Gastrocnemius medialis (tissue), 4 donors: ENCODE measurements around the gene TMEM39A. TPM values are rescaled to one million over a fixed set of nuclear protein-coding genes. Genes with fewer than 3 reads are reported as not detected.

Experiments used
- ATAC-seq, 2 donors: fragments of 150-250 bp; one replicate each; pipeline ENCODE4 v1.9.1; 2016
- DNase-seq, 2 donors: peaks; one replicate each; pipeline ENCODE4 v3.0.0-alpha.2; 2019
- H3K27ac ChIP-seq, 4 donors: fragments of 200-600 bp; sonication (generic); 1 replicate in 1 of 4; 2 replicates in 3 of 4; pipeline ENCODE4 v1.5.1; 2016 to 2018; ENCODE audit warnings: mild to moderate bottlenecking in 2 of 4, moderate library complexity in 1 of 4
- H3K27me3 ChIP-seq, 3 donors: fragments of 200-600 bp; sonication (generic) in 2 of 3; 1 replicate in 1 of 3; 2 replicates in 2 of 3; pipeline versions ENCODE4 v1.5.1 to v1.6.0; 2016 to 2019; ENCODE audit warnings: mild to moderate bottlenecking in 1 of 3, moderate library complexity in 1 of 3
- H3K36me3 ChIP-seq, 2 donors: fragments of 200-600 bp; sonication (generic) in 1 of 2; one replicate each; pipeline ENCODE4 v1.5.1; 2017 to 2018
- H3K4me1 ChIP-seq, 2 donors: fragments of 200-600 bp; sonication (generic) in 1 of 2; one replicate each; pipeline ENCODE4 v1.5.1; 2016 to 2017; ENCODE audit warnings: mild to moderate bottlenecking in 2 of 2
- H3K4me3 ChIP-seq, 4 donors: fragments of 200-600 bp; sonication (generic) in 3 of 4; 1 replicate in 1 of 4; 2 replicates in 3 of 4; pipeline ENCODE4 v1.5.1; 2016 to 2019; ENCODE audit warnings: mild to moderate bottlenecking in 2 of 4
- H3K9me3 ChIP-seq, 3 donors: fragments of 200-600 bp; sonication (generic) in 2 of 3; 1 replicate in 1 of 3; 2 replicates in 2 of 3; pipeline ENCODE4 v1.5.1; 2016 to 2019
- POLR2A ChIP-seq, 2 donors: fragments of 450-650 bp; IDR thresholded peaks; one replicate each; pipeline ENCODE4 v1.6.1; 2017; ENCODE audit warnings: antibody characterized with exemption in 2 of 2, mild to moderate bottlenecking in 2 of 2, moderate library complexity in 2 of 2
- in situ Hi-C, 4 donors: fragments of 200-750 bp; cut with MboI; loops; one replicate each; pipeline versions ENCODE4 v1.15.0 to v1.8.0; 2017; ENCODE audit warnings: low sequenced_read_pairs in 4 of 4
- intact Hi-C: fragments of 100-400 bp; cut with DNase I; formaldehyde crosslinking; loops from one replicate; pipeline ENCODE4 v1.15.1; 2023; ENCODE audit warnings: low total_unique reads
- total RNA-seq, 4 donors: library from RNA; depleted of rRNA; stranded (reverse); fragments of >200 nt; gene quantifications; one replicate each; pipeline versions ENCODE4 v1.1.0 to v1.2.3, GENCODE V29; 2016
- TF ChIP-seq, protein P1 (sequence below), 5 experiments: fragments of 450-650 bp in 3 of 5; fragments of 200-600 bp in 2 of 5; sonication (generic) in 2 of 5; IDR thresholded peaks in 4 of 5; conservative IDR thresholded peaks in 1 of 5; 1 replicate in 4 of 5; 2 replicates in 1 of 5; pipeline ENCODE4 v1.5.1; 2016 to 2019; ENCODE audit warnings: antibody characterized with exemption in 5 of 5, mild to moderate bottlenecking in 3 of 5, moderate library complexity in 3 of 5

Gene TMEM39A
- total RNA-seq, 4 donors from 2014 or later = 9.0 to 21.2 (median 15.5) TPM

DNA sequence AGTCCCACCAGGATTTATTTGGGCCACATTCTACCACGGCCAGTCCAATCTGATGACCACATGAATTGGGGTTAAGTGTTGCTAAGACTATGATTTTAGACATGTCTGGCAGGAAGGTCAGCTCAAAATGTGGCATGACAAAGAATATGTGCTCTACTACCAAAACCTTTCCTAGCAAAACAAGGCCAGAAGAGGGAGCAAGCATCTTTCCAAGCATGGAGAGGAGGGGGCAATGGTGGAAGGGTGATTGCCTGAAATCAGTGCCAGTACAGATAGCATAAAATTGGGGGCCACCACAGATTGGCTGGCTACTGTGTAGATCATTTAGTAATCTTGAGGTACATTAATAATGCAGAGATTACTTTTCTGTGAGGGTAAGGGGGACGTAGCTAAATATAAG lies 43.2 kb downstream of the TMEM39A start:
- no peak for DNase-seq
- no peaks in the 10 kb centered on the region for H3K27me3 ChIP-seq
- TF ChIP-seq POLR2A (IDR thresholded peaks at IDR 0.05) = no peak
- TF ChIP-seq, protein P1, sequence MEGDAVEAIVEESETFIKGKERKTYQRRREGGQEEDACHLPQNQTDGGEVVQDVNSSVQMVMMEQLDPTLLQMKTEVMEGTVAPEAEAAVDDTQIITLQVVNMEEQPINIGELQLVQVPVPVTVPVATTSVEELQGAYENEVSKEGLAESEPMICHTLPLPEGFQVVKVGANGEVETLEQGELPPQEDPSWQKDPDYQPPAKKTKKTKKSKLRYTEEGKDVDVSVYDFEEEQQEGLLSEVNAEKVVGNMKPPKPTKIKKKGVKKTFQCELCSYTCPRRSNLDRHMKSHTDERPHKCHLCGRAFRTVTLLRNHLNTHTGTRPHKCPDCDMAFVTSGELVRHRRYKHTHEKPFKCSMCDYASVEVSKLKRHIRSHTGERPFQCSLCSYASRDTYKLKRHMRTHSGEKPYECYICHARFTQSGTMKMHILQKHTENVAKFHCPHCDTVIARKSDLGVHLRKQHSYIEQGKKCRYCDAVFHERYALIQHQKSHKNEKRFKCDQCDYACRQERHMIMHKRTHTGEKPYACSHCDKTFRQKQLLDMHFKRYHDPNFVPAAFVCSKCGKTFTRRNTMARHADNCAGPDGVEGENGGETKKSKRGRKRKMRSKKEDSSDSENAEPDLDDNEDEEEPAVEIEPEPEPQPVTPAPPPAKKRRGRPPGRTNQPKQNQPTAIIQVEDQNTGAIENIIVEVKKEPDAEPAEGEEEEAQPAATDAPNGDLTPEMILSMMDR (IDR thresholded peaks at IDR 0.05 in 4 of 5, conservative IDR thresholded peaks at IDR 0.05 in 1 of 5) = no peak
- in situ Hi-C loops = no loop called here
- no peaks in the 10 kb centered on the region for H3K36me3 ChIP-seq
- intact Hi-C loops = no loop called here
- H3K4me3 ChIP-seq = no peak overlapping the region
- H3K9me3 ChIP-seq = no peaks in the 10 kb centered on the region
- no peak overlapping the region for H3K27ac ChIP-seq
- no peaks in the 10 kb centered on the region for H3K4me1 ChIP-seq
- ATAC-seq = no peak

DNA sequence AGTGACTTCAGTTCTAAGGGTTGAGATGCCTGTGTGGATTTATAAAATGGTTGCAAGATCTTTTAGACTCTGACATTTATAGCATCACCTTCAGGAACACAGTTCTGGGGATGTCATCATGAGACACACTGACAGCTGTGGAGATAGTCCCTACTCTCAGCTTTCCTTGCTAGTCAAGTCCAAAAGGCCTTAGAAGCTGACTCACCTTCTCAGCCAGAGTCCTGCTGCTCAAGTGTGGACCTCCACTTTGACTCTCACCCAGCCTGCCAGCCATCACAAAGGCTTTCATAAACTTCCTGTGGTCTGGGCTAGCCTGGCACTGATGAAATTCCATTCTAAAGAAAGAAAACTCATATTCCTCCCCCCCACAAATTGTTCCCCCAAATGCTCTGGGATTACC lies 44.8 kb downstream of the TMEM39A start:
- ATAC-seq = no peak

DNA sequence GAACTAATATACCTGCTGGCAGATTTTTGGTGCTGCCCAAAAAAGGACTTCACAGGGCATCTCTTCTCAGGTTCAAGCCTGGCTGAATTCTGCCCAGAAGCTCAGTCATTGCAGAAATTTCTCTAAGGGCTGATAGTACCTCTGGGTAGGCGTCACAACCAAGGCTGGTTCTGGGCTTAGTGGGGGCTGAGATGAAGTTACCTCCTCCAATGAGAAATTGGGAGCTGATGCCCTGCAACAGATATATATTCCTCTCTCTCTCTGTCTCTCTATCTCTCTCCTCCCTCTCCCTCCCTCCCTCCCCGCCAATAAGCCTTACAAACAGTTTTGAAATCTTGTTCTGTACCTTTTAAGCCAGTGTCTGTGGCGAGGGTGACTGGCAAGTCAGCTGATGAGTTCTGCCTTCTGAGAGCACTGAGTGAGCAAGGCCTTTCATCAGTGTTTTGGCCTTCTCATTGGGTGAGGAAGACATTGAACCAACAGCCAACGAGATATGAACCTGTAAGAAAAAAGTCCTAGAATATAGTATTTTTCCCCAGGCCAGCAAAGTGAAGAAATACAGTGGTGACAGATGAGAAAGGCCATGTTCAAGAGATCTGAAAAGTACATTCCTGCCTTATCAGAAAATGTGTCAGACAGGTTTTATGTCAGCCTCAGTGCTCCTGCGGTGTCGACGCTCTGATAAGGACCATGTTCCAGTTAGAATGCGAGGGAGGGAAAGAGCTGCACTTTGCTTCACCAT lies 45.5 kb downstream of the TMEM39A start:
- Histone ChIP-seq H3K9me3 (no peaks in the 10 kb centered on the region), H3K27me3 (no peaks in the 10 kb centered on the region), H3K27ac (no peak overlapping the region), H3K4me3 (no peak overlapping the region), H3K36me3 (no peaks in the 10 kb centered on the region), H3K4me1 (no peaks in the 10 kb centered on the region)
- ATAC-seq = no peak
- in situ Hi-C loops = no loop called here
- TF ChIP-seq, protein P1 (IDR thresholded peaks at IDR 0.05 in 4 of 5, conservative IDR thresholded peaks at IDR 0.05 in 1 of 5) = no peak
- TF ChIP-seq POLR2A (IDR thresholded peaks at IDR 0.05) = no peak
- intact Hi-C loops = no loop called here
- DNase-seq = no peak

More for the DNA sequence above, 44.8 kb downstream of the TMEM39A start:
- TF ChIP-seq, protein P1 (IDR thresholded peaks at IDR 0.05 in 4 of 5, conservative IDR thresholded peaks at IDR 0.05 in 1 of 5) = no peak
- TF ChIP-seq POLR2A (IDR thresholded peaks at IDR 0.05) = no peak
- H3K9me3 ChIP-seq = no peaks in the 10 kb centered on the region
- in situ Hi-C loops = no loop called here
- no peak for DNase-seq
- H3K4me3 ChIP-seq = no peak overlapping the region
- H3K27ac ChIP-seq = no peak overlapping the region
- intact Hi-C loops = no loop called here
- H3K27me3 ChIP-seq = no peaks in the 10 kb centered on the region
- no peaks in the 10 kb centered on the region for H3K4me1 ChIP-seq
- no peaks in the 10 kb centered on the region for H3K36me3 ChIP-seq

DNA sequence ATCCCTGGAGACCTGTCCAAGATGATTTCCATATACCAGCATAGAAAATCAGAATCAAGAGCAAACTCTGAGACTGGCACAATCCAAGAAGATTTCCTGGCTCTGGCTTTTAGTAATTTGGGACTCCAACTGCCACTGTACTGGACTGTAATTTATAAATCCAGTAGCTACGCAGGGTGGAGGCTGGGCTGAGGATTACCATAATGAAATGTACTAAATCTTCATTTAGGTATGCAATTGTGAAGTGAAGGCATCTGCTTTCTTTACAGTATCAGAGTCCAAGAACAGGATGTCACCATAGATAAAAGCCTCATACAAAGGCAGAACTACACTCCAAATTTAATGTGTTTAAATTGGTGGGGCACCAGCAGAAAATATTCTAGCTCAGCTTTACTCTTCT lies 46.5 kb downstream of the TMEM39A start:
- in situ Hi-C loops (no loop called here), intact Hi-C loops (no loop called here)
- DNase-seq = no peak
- H3K27me3 ChIP-seq = no peaks in the 10 kb centered on the region
- no peak overlapping the region for H3K4me3 ChIP-seq
- ATAC-seq = no peak
- H3K36me3 ChIP-seq = no peaks in the 10 kb centered on the region
- no peak for TF ChIP-seq POLR2A (IDR thresholded peaks at IDR 0.05)
- TF ChIP-seq, protein P1 (IDR thresholded peaks at IDR 0.05 in 4 of 5, conservative IDR thresholded peaks at IDR 0.05 in 1 of 5) = no peak
- H3K9me3 ChIP-seq = no peaks in the 10 kb centered on the region
- no peaks in the 10 kb centered on the region for H3K4me1 ChIP-seq
- no peak overlapping the region for H3K27ac ChIP-seq
